Endodermal cell (in vitro differentiated cells): ENCODE results near the gene NUBPL. TPM values are rescaled to one million over a fixed set of nuclear protein-coding genes. Genes with fewer than 3 reads are reported as not detected.

Experiments
- DNase-seq: peaks from one replicate; pipeline ENCODE4 v3.0.0-alpha.2; 2017
- H3K27ac ChIP-seq: 2 replicates; pipeline ENCODE4 v1.5.1; 2013; ENCODE audit warnings: mild to moderate bottlenecking, low read depth, low read length, moderate library complexity
- H3K27me3 ChIP-seq: 2 replicates; pipeline ENCODE4 v1.6.1; 2013; ENCODE audit warnings: mild to moderate bottlenecking, low read length, moderate library complexity; ENCODE audit not compliant: insufficient read depth, control insufficient read depth, poor library complexity, severe bottlenecking
- H3K36me3 ChIP-seq: 2 replicates; pipeline ENCODE4 v1.7.0; 2013; ENCODE audit warnings: mild to moderate bottlenecking, low read length, moderate library complexity; ENCODE audit not compliant: control insufficient read depth, insufficient read depth
- H3K4me1 ChIP-seq: one replicate; pipeline ENCODE4 v1.7.0; 2013; ENCODE audit warnings: low read length; ENCODE audit not compliant: control insufficient read depth, insufficient read depth
- H3K4me3 ChIP-seq: 2 replicates; pipeline ENCODE4 v1.5.1; 2013; ENCODE audit warnings: mild to moderate bottlenecking, low read length, moderate library complexity
- H3K9ac ChIP-seq: 2 replicates; pipeline ENCODE4 v1.6.1; 2013; ENCODE audit warnings: mild to moderate bottlenecking, low read length, moderate library complexity; ENCODE audit not compliant: poor library complexity, severe bottlenecking; ENCODE audit errors: extremely low read depth
- H3K9me3 ChIP-seq: 2 replicates; pipeline ENCODE4 v1.6.1; 2013; ENCODE audit warnings: mild to moderate bottlenecking, low read length, moderate library complexity; ENCODE audit not compliant: control insufficient read depth
- H3K27ac Mint-ChIP-seq: 2 replicates; pipeline ENCODE4 v1.8.0; 2020; ENCODE audit warnings: mixed read lengths
- H3K27me3 Mint-ChIP-seq: 2 replicates; pipeline ENCODE4 v1.8.0; 2021; ENCODE audit warnings: mild to moderate bottlenecking, mixed read lengths; ENCODE audit not compliant: insufficient read depth
- H3K36me3 Mint-ChIP-seq: 2 replicates; pipeline ENCODE4 v1.8.0; 2020; ENCODE audit warnings: low read depth, mixed read lengths
- H3K4me1 Mint-ChIP-seq: 2 replicates; pipeline ENCODE4 v1.8.0; 2020; ENCODE audit warnings: mixed read lengths
- H3K4me3 Mint-ChIP-seq: 2 replicates; pipeline ENCODE4 v1.8.0; 2020; ENCODE audit warnings: mild to moderate bottlenecking, moderate library complexity, mixed read lengths
- H3K9me3 Mint-ChIP-seq: 2 replicates; pipeline ENCODE4 v1.8.0; 2020; ENCODE audit warnings: mild to moderate bottlenecking, mixed read lengths
- CTCF ChIP-seq: fragments of 200-600 bp; sonication (generic); conservative IDR thresholded peaks from 2 replicates; pipeline ENCODE4 v1.5.0; 2021; ENCODE audit warnings: antibody characterized with exemption, mild to moderate bottlenecking
- WGBS, 2 experiments: methylation state at CpG; one replicate each; pipeline versions ENCODE4 v1.1.5 to v1.1.7; 2013; ENCODE audit warnings: missing lambda C conversion rate in 2 of 2, mixed read lengths in 1 of 2; ENCODE audit not compliant: insufficient coverage in 1 of 2, insufficient read length in 1 of 2; 5-methylcytosine and 5-hydroxymethylcytosine counted together
- total RNA-seq, 2 donors: library from RNA; stranded (reverse); fragmentation: NEBNext Ultra II Directional in 1 of 2; extraction: Animal tissue kit (Norgen Biotek cat#: 25700) in 1 of 2; gene quantifications; 2 replicates in 1 of 2; 3 replicates in 1 of 2; pipeline ENCODE4 v1.2.1, GENCODE V29; 2021

Gene NUBPL
- total RNA-seq, 2 donors from 2014 or later: 12.2 to 14.0 TPM

- Mint-ChIP-seq H3K9me3 (peaks cover 2% of the 10 kb centered on the region), H3K27me3 (no peaks in the 10 kb centered on the region), H3K4me1 (no peaks in the 10 kb centered on the region), H3K4me3 (no peak overlapping the region), H3K36me3 (no peaks in the 10 kb centered on the region), H3K27ac (no peak overlapping the region)
- DNase-seq: no peak
- WGBS, 2 experiments: 89 to 100% methylated on average over 1 of the region's 1 CpG
- Histone ChIP-seq H3K9ac (no peak overlapping the region), H3K4me1 (no peaks in the 10 kb centered on the region), H3K27ac (no peak overlapping the region), H3K36me3 (no peaks in the 10 kb centered on the region), H3K27me3 (no peaks in the 10 kb centered on the region), H3K4me3 (no peak overlapping the region), H3K9me3 (no peaks in the 10 kb centered on the region)
- TF ChIP-seq CTCF: no peak
These were observed 32.2 kb upstream of the NUBPL start for GRCh38 chr14:31529053-31529452.

- Mint-ChIP-seq H3K4me3 (no peak overlapping the region), H3K4me1 (no peaks in the 10 kb centered on the region), H3K9me3 (peaks cover 2% of the 10 kb centered on the region), H3K36me3 (no peaks in the 10 kb centered on the region), H3K27me3 (no peaks in the 10 kb centered on the region), H3K27ac (no peak overlapping the region)
- H3K9me3 ChIP-seq: no peaks in the 10 kb centered on the region
- H3K4me1 ChIP-seq: no peaks in the 10 kb centered on the region
- H3K9ac ChIP-seq: no peak overlapping the region
- no peak overlapping the region for H3K4me3 ChIP-seq
- no peaks in the 10 kb centered on the region for H3K36me3 ChIP-seq
- no peak overlapping the region for H3K27ac ChIP-seq
- H3K27me3 ChIP-seq: no peaks in the 10 kb centered on the region
- 83 to 97% methylated on average over 3 to 7 of the region's 7 CpGs for WGBS, 2 experiments
- no peak for TF ChIP-seq CTCF
- DNase-seq: no peak
These were observed 31.1 kb upstream of the NUBPL start for GRCh38 chr14:31530136-31530535.

- Histone ChIP-seq H3K4me1 (no peaks in the 10 kb centered on the region), H3K27me3 (no peaks in the 10 kb centered on the region), H3K27ac (no peak overlapping the region), H3K9ac (no peak overlapping the region), H3K4me3 (no peak overlapping the region), H3K9me3 (no peaks in the 10 kb centered on the region), H3K36me3 (no peaks in the 10 kb centered on the region)
- no peak overlapping the region for H3K27ac Mint-ChIP-seq
- H3K27me3 Mint-ChIP-seq: no peaks in the 10 kb centered on the region
- WGBS, 2 experiments: 87 to 100% methylated on average over 2 to 4 of the region's 5 CpGs
- no peak for DNase-seq
- no peaks in the 10 kb centered on the region for H3K36me3 Mint-ChIP-seq
- no peak overlapping the region for H3K4me3 Mint-ChIP-seq
- no peaks in the 10 kb centered on the region for H3K4me1 Mint-ChIP-seq
- no peaks in the 10 kb centered on the region for H3K9me3 Mint-ChIP-seq
- TF ChIP-seq CTCF: no peak
These were observed 24.8 kb upstream of the NUBPL start for GRCh38 chr14:31536201-31536960.
